A549 (cell line): ENCODE results near the gene VPS13D.

Source experiments
- HMGXB4 ChIP-seq: fragments of 250-450 bp; sonication (Bioruptor Pico); IDR thresholded peaks from 2 replicates; pipeline ENCODE4 v1.5.0; 2021; ENCODE audit warnings: mild to moderate bottlenecking, moderate library complexity, borderline replicate concordance
- JUNB ChIP-seq: fragments of >200 bp; sonication (Bioruptor Twin); formaldehyde crosslinking; IDR thresholded peaks from 2 replicates; pipeline ENCODE4 v1.6.1; 2016
- MYC ChIP-seq: IDR thresholded peaks from 2 replicates; pipeline ENCODE4 v1.6.1; 2012; ENCODE audit warnings: mild to moderate bottlenecking, inconsistent platforms, low read length, improper control_type of control experiment, borderline replicate concordance
- PBX3 ChIP-seq: IDR thresholded peaks from 2 replicates; pipeline ENCODE4 v1.6.1; 2012
- SMC3 ChIP-seq: fragments of >200 bp; sonication (Bioruptor Twin); formaldehyde crosslinking; IDR thresholded peaks from 3 replicates; pipeline ENCODE4 v1.6.1; 2018; ENCODE audit warnings: inconsistent platforms
- TP53 ChIP-seq: fragments of 250-450 bp; sonication (Bioruptor Pico); IDR thresholded peaks from 2 replicates; pipeline ENCODE4 v1.5.0; 2021; ENCODE audit warnings: mild to moderate bottlenecking, moderate library complexity
- TF ChIP-seq, protein P1 (sequence below): fragments of 200-600 bp; sonication (generic); IDR thresholded peaks from 2 replicates; pipeline ENCODE4 v1.6.1; 2016; ENCODE audit warnings: antibody characterized with exemption, mild to moderate bottlenecking, moderate library complexity
- TF ChIP-seq, protein P2 (sequence below): fragments of >200 bp; sonication (Bioruptor Twin); formaldehyde crosslinking; IDR thresholded peaks from 3 replicates; pipeline ENCODE4 v1.5.1; 2016
- TF ChIP-seq, protein P3 (sequence below): fragments of 150-350 bp; IDR thresholded peaks from 2 replicates; pipeline ENCODE4 v1.6.1; 2014; ENCODE audit warnings: low read depth, mild to moderate bottlenecking, low read length

GRCh38 chr1:12482988-12483387 lies 253.2 kb downstream of the VPS13D start:
- TF ChIP-seq TP53 (CRISPR knock-in tag) (no peak), SMC3 (no peak), HMGXB4 (CRISPR knock-in tag) (no peak), MYC (no peak), JUNB (no peak), PBX3 (no peak)
- TF ChIP-seq, protein P1, sequence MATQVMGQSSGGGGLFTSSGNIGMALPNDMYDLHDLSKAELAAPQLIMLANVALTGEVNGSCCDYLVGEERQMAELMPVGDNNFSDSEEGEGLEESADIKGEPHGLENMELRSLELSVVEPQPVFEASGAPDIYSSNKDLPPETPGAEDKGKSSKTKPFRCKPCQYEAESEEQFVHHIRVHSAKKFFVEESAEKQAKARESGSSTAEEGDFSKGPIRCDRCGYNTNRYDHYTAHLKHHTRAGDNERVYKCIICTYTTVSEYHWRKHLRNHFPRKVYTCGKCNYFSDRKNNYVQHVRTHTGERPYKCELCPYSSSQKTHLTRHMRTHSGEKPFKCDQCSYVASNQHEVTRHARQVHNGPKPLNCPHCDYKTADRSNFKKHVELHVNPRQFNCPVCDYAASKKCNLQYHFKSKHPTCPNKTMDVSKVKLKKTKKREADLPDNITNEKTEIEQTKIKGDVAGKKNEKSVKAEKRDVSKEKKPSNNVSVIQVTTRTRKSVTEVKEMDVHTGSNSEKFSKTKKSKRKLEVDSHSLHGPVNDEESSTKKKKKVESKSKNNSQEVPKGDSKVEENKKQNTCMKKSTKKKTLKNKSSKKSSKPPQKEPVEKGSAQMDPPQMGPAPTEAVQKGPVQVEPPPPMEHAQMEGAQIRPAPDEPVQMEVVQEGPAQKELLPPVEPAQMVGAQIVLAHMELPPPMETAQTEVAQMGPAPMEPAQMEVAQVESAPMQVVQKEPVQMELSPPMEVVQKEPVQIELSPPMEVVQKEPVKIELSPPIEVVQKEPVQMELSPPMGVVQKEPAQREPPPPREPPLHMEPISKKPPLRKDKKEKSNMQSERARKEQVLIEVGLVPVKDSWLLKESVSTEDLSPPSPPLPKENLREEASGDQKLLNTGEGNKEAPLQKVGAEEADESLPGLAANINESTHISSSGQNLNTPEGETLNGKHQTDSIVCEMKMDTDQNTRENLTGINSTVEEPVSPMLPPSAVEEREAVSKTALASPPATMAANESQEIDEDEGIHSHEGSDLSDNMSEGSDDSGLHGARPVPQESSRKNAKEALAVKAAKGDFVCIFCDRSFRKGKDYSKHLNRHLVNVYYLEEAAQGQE: no peak
- TF ChIP-seq, protein P2, sequence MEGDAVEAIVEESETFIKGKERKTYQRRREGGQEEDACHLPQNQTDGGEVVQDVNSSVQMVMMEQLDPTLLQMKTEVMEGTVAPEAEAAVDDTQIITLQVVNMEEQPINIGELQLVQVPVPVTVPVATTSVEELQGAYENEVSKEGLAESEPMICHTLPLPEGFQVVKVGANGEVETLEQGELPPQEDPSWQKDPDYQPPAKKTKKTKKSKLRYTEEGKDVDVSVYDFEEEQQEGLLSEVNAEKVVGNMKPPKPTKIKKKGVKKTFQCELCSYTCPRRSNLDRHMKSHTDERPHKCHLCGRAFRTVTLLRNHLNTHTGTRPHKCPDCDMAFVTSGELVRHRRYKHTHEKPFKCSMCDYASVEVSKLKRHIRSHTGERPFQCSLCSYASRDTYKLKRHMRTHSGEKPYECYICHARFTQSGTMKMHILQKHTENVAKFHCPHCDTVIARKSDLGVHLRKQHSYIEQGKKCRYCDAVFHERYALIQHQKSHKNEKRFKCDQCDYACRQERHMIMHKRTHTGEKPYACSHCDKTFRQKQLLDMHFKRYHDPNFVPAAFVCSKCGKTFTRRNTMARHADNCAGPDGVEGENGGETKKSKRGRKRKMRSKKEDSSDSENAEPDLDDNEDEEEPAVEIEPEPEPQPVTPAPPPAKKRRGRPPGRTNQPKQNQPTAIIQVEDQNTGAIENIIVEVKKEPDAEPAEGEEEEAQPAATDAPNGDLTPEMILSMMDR: no peak
- TF ChIP-seq, protein P3, sequence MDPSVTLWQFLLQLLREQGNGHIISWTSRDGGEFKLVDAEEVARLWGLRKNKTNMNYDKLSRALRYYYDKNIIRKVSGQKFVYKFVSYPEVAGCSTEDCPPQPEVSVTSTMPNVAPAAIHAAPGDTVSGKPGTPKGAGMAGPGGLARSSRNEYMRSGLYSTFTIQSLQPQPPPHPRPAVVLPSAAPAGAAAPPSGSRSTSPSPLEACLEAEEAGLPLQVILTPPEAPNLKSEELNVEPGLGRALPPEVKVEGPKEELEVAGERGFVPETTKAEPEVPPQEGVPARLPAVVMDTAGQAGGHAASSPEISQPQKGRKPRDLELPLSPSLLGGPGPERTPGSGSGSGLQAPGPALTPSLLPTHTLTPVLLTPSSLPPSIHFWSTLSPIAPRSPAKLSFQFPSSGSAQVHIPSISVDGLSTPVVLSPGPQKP: no peak
